Loucy (cell line): ENCODE measurements around the gene PIP5K1C.

Experiments
- H2AFZ ChIP-seq: fragments of 200-600 bp; sonication (generic); 2 replicates; pipeline ENCODE4 v1.6.0; 2016; ENCODE audit warnings: antibody characterized with exemption, mild to moderate bottlenecking, low read length, moderate library complexity
- H3F3A ChIP-seq: fragments of 200-600 bp; 2 replicates; pipeline ENCODE4 v1.6.0; 2016; ENCODE audit warnings: antibody characterized with exemption, low read depth, mild to moderate bottlenecking
- H3K27me3 ChIP-seq: fragments of 200-600 bp; sonication (generic); 2 replicates; pipeline ENCODE4 v1.6.1; 2014; ENCODE audit warnings: low read length, mild to moderate bottlenecking; ENCODE audit not compliant: insufficient read depth, poor library complexity, severe bottlenecking
- H3K36me3 ChIP-seq: fragments of 200-600 bp; sonication (generic); 2 replicates; pipeline ENCODE4 v1.6.1; 2016; ENCODE audit warnings: low read length; ENCODE audit not compliant: insufficient read depth
- H3K4me1 ChIP-seq: fragments of 200-600 bp; sonication (generic); 2 replicates; pipeline ENCODE4 v1.5.1; 2014; ENCODE audit warnings: low read length, mild to moderate bottlenecking; ENCODE audit not compliant: insufficient read depth, poor library complexity, severe bottlenecking
- H3K4me2 ChIP-seq: fragments of 200-600 bp; sonication (generic); 2 replicates; pipeline ENCODE4 v1.6.0; 2014; ENCODE audit warnings: antibody characterized with exemption, low read length, low read depth, mild to moderate bottlenecking; ENCODE audit not compliant: poor library complexity, severe bottlenecking
- H3K4me3 ChIP-seq: fragments of 200-600 bp; sonication (generic); 2 replicates; pipeline ENCODE4 v1.5.1; 2014; ENCODE audit warnings: low read length, mild to moderate bottlenecking, mixed read lengths; ENCODE audit not compliant: poor library complexity, severe bottlenecking
- H3K79me2 ChIP-seq: fragments of 200-600 bp; sonication (generic); 2 replicates; pipeline ENCODE4 v1.6.1; 2014; ENCODE audit warnings: low read length; ENCODE audit not compliant: insufficient read depth
- H3K9ac ChIP-seq: fragments of 200-600 bp; sonication (generic); 2 replicates; pipeline ENCODE4 v1.6.0; 2014; ENCODE audit warnings: mild to moderate bottlenecking, low read depth, low read length, moderate library complexity; ENCODE audit not compliant: poor library complexity, severe bottlenecking
- H3K9me2 ChIP-seq: fragments of 200-600 bp; sonication (generic); replicated peaks from 2 replicates; pipeline ENCODE4 v1.6.1; 2016; ENCODE audit warnings: low read depth, low read length, mixed read lengths
- H3K9me3 ChIP-seq: fragments of 200-600 bp; sonication (generic); 2 replicates; pipeline ENCODE4 v1.6.1; 2014; ENCODE audit warnings: mild to moderate bottlenecking, antibody characterized with exemption, low read length, low read depth; ENCODE audit not compliant: insufficient read depth
- H4K20me1 ChIP-seq: fragments of 200-600 bp; sonication (generic); 2 replicates; pipeline ENCODE4 v1.6.0; 2014; ENCODE audit warnings: antibody characterized with exemption, low read length, mild to moderate bottlenecking; ENCODE audit not compliant: insufficient read depth, poor library complexity, severe bottlenecking
- EZH2phosphoT487 ChIP-seq: fragments of 200-600 bp; IDR thresholded peaks from 2 replicates; pipeline ENCODE4 v1.6.1; 2018; ENCODE audit warnings: antibody characterized with exemption, mild to moderate bottlenecking, moderate library complexity, borderline replicate concordance
- TF ChIP-seq, protein P1 (sequence below): fragments of 200-600 bp; sonication (generic); conservative IDR thresholded peaks from 2 replicates; pipeline ENCODE4 v1.5.1; 2014; ENCODE audit warnings: mild to moderate bottlenecking, antibody characterized with exemption, low read length

Gene PIP5K1C

DNA sequence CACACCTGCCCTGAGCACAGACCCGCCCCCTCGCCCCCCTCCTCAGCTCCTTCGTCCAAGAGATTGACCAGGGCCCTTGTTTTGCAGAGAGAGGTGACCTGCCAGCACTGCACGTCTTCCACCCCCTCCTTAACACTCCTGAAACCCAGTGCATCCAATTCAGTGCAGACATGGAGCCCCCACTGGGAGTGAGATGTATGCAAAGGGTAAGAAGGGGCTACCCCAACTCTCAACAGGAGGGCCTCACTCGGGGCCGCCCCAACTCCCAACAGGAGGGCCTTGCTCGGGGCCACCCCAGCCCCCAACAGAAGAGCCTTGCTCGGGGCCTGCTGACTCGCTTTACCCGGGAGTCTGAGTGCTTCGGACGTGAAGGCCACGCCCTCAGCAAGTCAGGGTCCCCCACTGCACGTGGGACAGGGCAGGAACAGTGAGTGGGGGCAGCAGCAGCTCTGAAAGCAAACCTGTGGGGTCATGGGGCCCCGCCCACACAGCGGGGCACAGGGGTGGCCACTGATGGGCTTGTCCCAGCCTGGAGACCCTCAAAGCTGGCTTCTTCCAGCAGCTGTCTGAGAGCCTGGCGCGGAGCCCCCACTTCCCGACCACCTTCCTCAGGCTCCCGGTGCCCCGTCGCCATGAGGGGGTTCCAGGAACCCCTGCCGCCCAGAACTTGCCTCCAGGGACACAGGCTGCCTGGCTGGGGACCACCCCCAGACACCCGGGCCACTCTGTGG lies 79.3 kb downstream of the PIP5K1C start:
- Histone ChIP-seq H3K9me2 (no peaks in the 10 kb centered on the region), H2AFZ (no peak overlapping the region), H3K4me2 (no peak overlapping the region), H3K79me2 (peaks cover 21% of the 10 kb centered on the region), H3K9me3 (no peaks in the 10 kb centered on the region), H3K4me1 (peaks cover 11% of the 10 kb centered on the region), H3K4me3 (no peak overlapping the region), H3K27me3 (no peaks in the 10 kb centered on the region), H3K36me3 (no peaks in the 10 kb centered on the region; the same call in 1 of the 2 replicates), H3K9ac (no peak overlapping the region), H3F3A (no peaks in the 10 kb centered on the region), H4K20me1 (peaks cover 12% of the 10 kb centered on the region)
- TF ChIP-seq, protein P1, sequence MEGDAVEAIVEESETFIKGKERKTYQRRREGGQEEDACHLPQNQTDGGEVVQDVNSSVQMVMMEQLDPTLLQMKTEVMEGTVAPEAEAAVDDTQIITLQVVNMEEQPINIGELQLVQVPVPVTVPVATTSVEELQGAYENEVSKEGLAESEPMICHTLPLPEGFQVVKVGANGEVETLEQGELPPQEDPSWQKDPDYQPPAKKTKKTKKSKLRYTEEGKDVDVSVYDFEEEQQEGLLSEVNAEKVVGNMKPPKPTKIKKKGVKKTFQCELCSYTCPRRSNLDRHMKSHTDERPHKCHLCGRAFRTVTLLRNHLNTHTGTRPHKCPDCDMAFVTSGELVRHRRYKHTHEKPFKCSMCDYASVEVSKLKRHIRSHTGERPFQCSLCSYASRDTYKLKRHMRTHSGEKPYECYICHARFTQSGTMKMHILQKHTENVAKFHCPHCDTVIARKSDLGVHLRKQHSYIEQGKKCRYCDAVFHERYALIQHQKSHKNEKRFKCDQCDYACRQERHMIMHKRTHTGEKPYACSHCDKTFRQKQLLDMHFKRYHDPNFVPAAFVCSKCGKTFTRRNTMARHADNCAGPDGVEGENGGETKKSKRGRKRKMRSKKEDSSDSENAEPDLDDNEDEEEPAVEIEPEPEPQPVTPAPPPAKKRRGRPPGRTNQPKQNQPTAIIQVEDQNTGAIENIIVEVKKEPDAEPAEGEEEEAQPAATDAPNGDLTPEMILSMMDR = no peak
- no peak for TF ChIP-seq EZH2phosphoT487

DNA sequence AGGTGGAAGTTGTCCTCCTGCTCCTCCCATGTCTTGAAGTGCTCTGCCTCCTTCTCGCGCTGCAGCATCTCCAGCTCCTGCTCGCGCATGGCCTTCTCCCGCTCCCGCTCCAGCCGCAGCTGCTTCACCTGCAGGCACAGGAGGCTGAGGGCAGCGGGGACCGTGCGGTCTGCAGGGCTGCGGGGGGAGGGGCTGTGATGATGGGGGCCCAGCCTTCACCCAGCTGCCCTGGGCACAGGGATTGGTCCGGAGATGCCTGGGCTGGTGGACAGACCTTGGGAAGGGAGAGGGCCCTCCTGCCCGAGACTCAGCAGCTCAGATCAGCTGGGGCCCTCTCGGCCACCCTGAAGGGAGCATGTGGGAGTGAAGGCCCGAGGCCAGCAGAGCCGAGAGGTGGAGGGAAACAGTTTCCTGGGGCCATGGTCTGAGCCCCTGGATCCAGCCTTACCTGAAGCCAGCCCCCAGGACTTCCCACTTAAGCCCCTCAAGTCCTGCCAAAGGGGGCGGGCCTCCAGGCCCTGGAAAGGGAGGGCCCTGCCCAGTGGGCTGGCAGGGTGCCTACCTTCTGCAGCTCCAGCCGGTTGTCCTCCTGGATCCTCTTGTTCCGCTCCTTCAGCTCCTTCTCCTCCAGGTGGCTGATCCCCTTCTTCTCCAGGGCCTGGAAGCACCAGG lies 80.0 kb downstream of the PIP5K1C start:
- no peaks in the 10 kb centered on the region for H3K27me3 ChIP-seq
- H3K36me3 ChIP-seq = no peaks in the 10 kb centered on the region; the same call in 1 of the 2 replicates
- H3K9me3 ChIP-seq = no peaks in the 10 kb centered on the region
- H3K9ac ChIP-seq = no peak overlapping the region
- H3K9me2 ChIP-seq = no peaks in the 10 kb centered on the region
- H2AFZ ChIP-seq = no peak overlapping the region
- H3K4me1 ChIP-seq = peaks cover 5% of the 10 kb centered on the region
- peaks cover 7% of the 10 kb centered on the region for H4K20me1 ChIP-seq
- TF ChIP-seq, protein P1 = no peak
- TF ChIP-seq EZH2phosphoT487 = no peak
- no peaks in the 10 kb centered on the region for H3F3A ChIP-seq
- H3K79me2 ChIP-seq = peaks cover 14% of the 10 kb centered on the region
- no peak overlapping the region for H3K4me2 ChIP-seq
- no peak overlapping the region for H3K4me3 ChIP-seq

DNA sequence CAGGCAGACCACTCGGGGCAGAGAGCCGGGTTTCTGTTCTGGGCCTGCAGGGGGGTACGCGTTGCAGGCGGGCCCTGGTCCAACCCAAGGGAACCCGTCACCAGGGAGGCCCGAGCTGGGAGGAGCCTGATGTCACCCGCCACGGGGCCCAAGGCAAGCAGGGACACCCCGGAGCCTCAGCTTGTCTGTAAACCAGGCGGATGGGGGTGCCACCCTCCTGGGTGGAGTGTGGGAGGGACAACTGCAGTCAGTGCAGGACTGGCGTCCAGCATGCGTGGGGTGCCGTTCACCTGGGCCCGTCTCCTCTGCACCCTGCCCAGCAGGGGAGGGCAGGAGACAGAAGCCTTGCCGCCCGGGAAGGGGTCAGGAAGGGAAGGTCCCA lies 80.6 kb downstream of the PIP5K1C start:
- H3K4me1 ChIP-seq = no peaks in the 10 kb centered on the region
- H3K9ac ChIP-seq = no peak overlapping the region
- no peaks in the 10 kb centered on the region; the same call in 1 of the 2 replicates for H3K36me3 ChIP-seq

More for the DNA sequence above, 80.6 kb downstream of the PIP5K1C start:
- H4K20me1 ChIP-seq = peaks cover 6% of the 10 kb centered on the region
- no peaks in the 10 kb centered on the region for H3K9me2 ChIP-seq
- H3K27me3 ChIP-seq = no peaks in the 10 kb centered on the region
- no peaks in the 10 kb centered on the region for H3K9me3 ChIP-seq
- no peak overlapping the region for H3K4me3 ChIP-seq
- H3K79me2 ChIP-seq = peaks cover 7% of the 10 kb centered on the region
- no peak for TF ChIP-seq EZH2phosphoT487
- TF ChIP-seq, protein P1 = no peak
- H3K4me2 ChIP-seq = no peak overlapping the region
- no peaks in the 10 kb centered on the region for H3F3A ChIP-seq
- H2AFZ ChIP-seq = no peak overlapping the region
